OCI-LY7 (cell line): Measurements from ENCODE around the gene DAND5. TPM values are rescaled to one million over a fixed set of nuclear protein-coding genes. Genes with fewer than 3 reads are reported as not detected.

ENCODE experiments used
- BruUV-seq: library from RNA; stranded (reverse); fragments of 400-500 nt; replicated peaks from 2 replicates; lab custom pipeline; 2021; lab: Mats Ljungman, UMichigan
- CTCF ChIA-PET: fragments of 300-600 bp; sonication (Branson Sonifier 250); formaldehyde crosslinking; loops from one replicate; lab custom pipeline; 2022; ENCODE audit warnings: antibody characterized with exemption; ENCODE audit not compliant: unreplicated experiment; lab: Charles Lee
- POLR2A ChIA-PET: fragments of 300-600 bp; sonication (Branson Sonifier 250); formaldehyde crosslinking; loops from one replicate; lab custom pipeline; 2022; ENCODE audit warnings: antibody characterized with exemption; lab: Charles Lee
- DNase-seq: peaks from one replicate; pipeline ENCODE4 v3.0.0-alpha.2; 2015; ENCODE audit warnings: low spot score
- H2AFZ ChIP-seq: fragments of 200-600 bp; sonication (generic), shearing (Covaris generic); 2 replicates; pipeline ENCODE4 v1.6.1; 2014; ENCODE audit warnings: mild to moderate bottlenecking, antibody characterized with exemption, low read length, moderate library complexity
- H3K27ac ChIP-seq: fragments of 200-600 bp; sonication (generic); 2 replicates; pipeline ENCODE4 v1.5.1; 2014; ENCODE audit warnings: mixed run types, low read depth, mild to moderate bottlenecking, moderate library complexity, low read length, inconsistent platforms; ENCODE audit not compliant: poor library complexity, severe bottlenecking
- H3K36me3 ChIP-seq: fragments of 200-600 bp; sonication (generic); 2 replicates; pipeline ENCODE4 v1.6.1; 2014; ENCODE audit warnings: mild to moderate bottlenecking, antibody characterized with exemption, low read length, moderate library complexity, mixed read lengths; ENCODE audit not compliant: insufficient read depth
- H3K4me1 ChIP-seq: fragments of 200-600 bp; sonication (generic); 2 replicates; pipeline ENCODE4 v1.5.1; 2014; ENCODE audit warnings: mild to moderate bottlenecking, low read length; ENCODE audit not compliant: insufficient read depth, poor library complexity, severe bottlenecking
- H3K4me2 ChIP-seq: fragments of 200-600 bp; sonication (generic); 2 replicates; pipeline ENCODE4 v1.6.1; 2014; ENCODE audit warnings: mild to moderate bottlenecking, low read length
- H3K4me3 ChIP-seq: fragments of 200-600 bp; sonication (generic); 2 replicates; pipeline ENCODE4 v1.5.1; 2014; ENCODE audit warnings: mild to moderate bottlenecking, low read depth, low read length; ENCODE audit not compliant: poor library complexity, severe bottlenecking
- H3K79me2 ChIP-seq: fragments of 200-600 bp; sonication (generic); 2 replicates; pipeline ENCODE4 v1.6.1; 2016; ENCODE audit warnings: low read depth, mild to moderate bottlenecking, low read length, moderate library complexity, mixed read lengths; ENCODE audit not compliant: insufficient read depth
- H3K9me2 ChIP-seq: fragments of 200-600 bp; sonication (generic); 2 replicates; pipeline ENCODE4 v1.6.1; 2016; ENCODE audit warnings: mild to moderate bottlenecking, low read length, mixed read lengths; ENCODE audit not compliant: insufficient read depth
- H3K9me3 ChIP-seq: fragments of 200-600 bp; sonication (generic); 2 replicates; pipeline ENCODE4 v1.6.1; 2014; ENCODE audit warnings: mild to moderate bottlenecking, mixed run types, low read length, mixed read lengths
- H4K20me1 ChIP-seq: fragments of 200-600 bp; sonication (generic); 2 replicates; pipeline ENCODE4 v1.6.1; 2014; ENCODE audit warnings: mild to moderate bottlenecking, antibody characterized with exemption, low read length, moderate library complexity, mixed read lengths; ENCODE audit not compliant: insufficient read depth
- CTCF ChIP-seq: fragments of 200-600 bp; sonication (generic); conservative IDR thresholded peaks from 2 replicates; pipeline ENCODE4 v1.5.1; 2014; ENCODE audit warnings: mild to moderate bottlenecking, antibody characterized with exemption, low read length, moderate library complexity, mixed read lengths
- EZH2phosphoT487 ChIP-seq: fragments of 200-600 bp; sonication (generic); IDR thresholded peaks from 2 replicates; pipeline ENCODE4 v1.6.1; 2018; ENCODE audit warnings: low read depth, borderline replicate concordance, mild to moderate bottlenecking, mixed run types, antibody characterized with exemption, low read length, moderate library complexity, mixed read lengths
- intact Hi-C: fragments of 100-400 bp; cut with micrococcal nuclease; formaldehyde crosslinking; loops from one replicate; pipeline ENCODE4 v1.10.0; 2022; ENCODE audit not compliant: unreplicated experiment
- total RNA-seq, 2 experiments: library from RNA; depleted of rRNA in 1 of 2; stranded (reverse); fragments of >200 nt in 1 of 2; shearing (Covaris generic) in 1 of 2; gene quantifications; 2 replicates each; pipeline ENCODE4 v1.2.3, GENCODE V29; 2014 to 2022

Gene DAND5
- total RNA-seq, 2 experiments from 2014 or later = 0.06 to 0.84 TPM

- no peak for TF ChIP-seq EZH2phosphoT487
- TF ChIP-seq CTCF = no peak
- no peaks in the 10 kb centered on the region for H3K9me2 ChIP-seq
- BruUV-seq = no TSS peak
Observed at GRCh38 chr19:13004273-13004672, 34.9 kb downstream of the DAND5 start.

GRCh38 chr19:13005253-13005652 lies 35.9 kb downstream of the DAND5 start:
- Histone ChIP-seq H3K27ac (no peak overlapping the region), H3K4me3 (no peak overlapping the region), H3K4me2 (no peak overlapping the region), H4K20me1 (no peaks in the 10 kb centered on the region; the same call in 1 of the 2 replicates), H3K36me3 (no peaks in the 10 kb centered on the region), H3K9me3 (no peaks in the 10 kb centered on the region), H3K4me1 (no peaks in the 10 kb centered on the region), H3K9me2 (no peaks in the 10 kb centered on the region), H3K79me2 (no peaks in the 10 kb centered on the region), H2AFZ (no peak overlapping the region)
- no peak for DNase-seq
- BruUV-seq = no TSS peak
- no peak for TF ChIP-seq CTCF
- TF ChIP-seq EZH2phosphoT487 = no peak
- ChIA-PET CTCF (no interaction called here), POLR2A (interaction anchor here (0.6 kb wide), 1 partner anchor 16 kb away, joined by 3 read pairs; no protein-coding TSS in a partner anchor)
- intact Hi-C loops = no loop called here

More at GRCh38 chr19:13004273-13004672, 34.9 kb downstream of the DAND5 start:
- CTCF ChIA-PET = no interaction called here
- H3K79me2 ChIP-seq = no peaks in the 10 kb centered on the region
- intact Hi-C loops = no loop called here
- H3K36me3 ChIP-seq = no peaks in the 10 kb centered on the region
- POLR2A ChIA-PET = no interaction called here
- no peak overlapping the region for H3K27ac ChIP-seq
- H3K9me3 ChIP-seq = no peaks in the 10 kb centered on the region
- no peak overlapping the region for H3K4me2 ChIP-seq
- no peaks in the 10 kb centered on the region; the same call in 1 of the 2 replicates for H4K20me1 ChIP-seq
- H3K4me3 ChIP-seq = no peak overlapping the region
- no peak for DNase-seq
- no peaks in the 10 kb centered on the region for H3K4me1 ChIP-seq
- no peak overlapping the region for H2AFZ ChIP-seq

GRCh38 chr19:13005861-13006370 lies 36.5 kb downstream of the DAND5 start:
- POLR2A ChIA-PET = interaction anchor here (0.6 kb wide), 1 partner anchor 17 kb away, joined by 3 read pairs; no protein-coding TSS in a partner anchor
- CTCF ChIA-PET = no interaction called here
- no peak overlapping the region for H2AFZ ChIP-seq
- H3K79me2 ChIP-seq = no peaks in the 10 kb centered on the region
- H3K9me3 ChIP-seq = no peaks in the 10 kb centered on the region
- intact Hi-C loops = no loop called here
- H3K4me1 ChIP-seq = no peaks in the 10 kb centered on the region
- H3K9me2 ChIP-seq = no peaks in the 10 kb centered on the region
- no peak for DNase-seq
- no peak overlapping the region for H3K27ac ChIP-seq
- H3K36me3 ChIP-seq = no peaks in the 10 kb centered on the region
- H3K4me3 ChIP-seq = no peak overlapping the region
- H4K20me1 ChIP-seq = no peaks in the 10 kb centered on the region; the same call in 1 of the 2 replicates
- TF ChIP-seq EZH2phosphoT487 (no peak), CTCF (no peak)
- no peak overlapping the region for H3K4me2 ChIP-seq
- BruUV-seq = no TSS peak
